GM23338 (cell line): ENCODE results near the gene PTPN6. TPM values are rescaled to one million over a fixed set of nuclear protein-coding genes. Genes with fewer than 3 reads are reported as not detected.
A peak's percentile ranks its signal among the peaks of the same experiment; 100 is the strongest.

ENCODE experiments used
- ATAC-seq: fragments of 200-7000 bp; cut with Tn5 transposase; 3 replicates; pipeline ENCODE4 v1.9.1; 2020
- DNase-seq: peaks from one replicate; pipeline ENCODE4 v3.0.0-alpha.2; 2015; ENCODE audit warnings: low spot score
- H2AFZ ChIP-seq: fragments of 200-600 bp; sonication (generic); 2 replicates; pipeline ENCODE4 v1.8.0; 2016; ENCODE audit warnings: antibody characterized with exemption, mild to moderate bottlenecking, moderate library complexity
- H3F3A ChIP-seq: fragments of 200-600 bp; sonication (generic); replicated peaks from 2 replicates; pipeline ENCODE4 v1.8.0; 2017; ENCODE audit warnings: antibody characterized with exemption, mixed run types, low read depth
- H3K27ac ChIP-seq: fragments of 200-600 bp; sonication (generic); 2 replicates; pipeline ENCODE4 v1.6.1; 2016; ENCODE audit warnings: low read depth
- H3K27me3 ChIP-seq: fragments of 200-600 bp; sonication (generic); 2 replicates; pipeline ENCODE4 v1.8.0; 2016; ENCODE audit warnings: mild to moderate bottlenecking, mixed run types, moderate library complexity; ENCODE audit not compliant: insufficient read depth
- H3K36me3 ChIP-seq: fragments of 200-600 bp; sonication (generic); 2 replicates; pipeline ENCODE4 v1.8.0; 2016; ENCODE audit warnings: mild to moderate bottlenecking; ENCODE audit not compliant: insufficient read depth
- H3K4me1 ChIP-seq: fragments of 200-600 bp; sonication (generic); 2 replicates; pipeline ENCODE4 v1.8.0; 2016; ENCODE audit warnings: mild to moderate bottlenecking, moderate library complexity; ENCODE audit not compliant: insufficient read depth
- H3K4me2 ChIP-seq: fragments of 200-600 bp; sonication (generic); 2 replicates; pipeline ENCODE4 v1.7.1; 2017; ENCODE audit warnings: mixed run types
- H3K4me3 ChIP-seq: fragments of 200-600 bp; sonication (generic); 2 replicates; pipeline ENCODE4 v1.6.1; 2016; ENCODE audit warnings: mixed run types
- H3K79me2 ChIP-seq: fragments of 200-600 bp; sonication (generic); replicated peaks from 2 replicates; pipeline ENCODE4 v1.8.0; 2017; ENCODE audit warnings: mild to moderate bottlenecking; ENCODE audit not compliant: insufficient read depth
- H3K9me2 ChIP-seq: fragments of 200-600 bp; sonication (generic); 2 replicates; pipeline ENCODE4 v1.8.0; 2017; ENCODE audit not compliant: insufficient read depth
- H4K20me1 ChIP-seq: fragments of 200-600 bp; sonication (generic); replicated peaks from 2 replicates; pipeline ENCODE4 v1.8.0; 2017; ENCODE audit warnings: mild to moderate bottlenecking; ENCODE audit not compliant: insufficient read depth
- H3K27ac Mint-ChIP-seq: 2 replicates; pipeline ENCODE4 v1.8.0; 2020; ENCODE audit warnings: inconsistent platforms, mild to moderate bottlenecking, moderate library complexity, mixed read lengths
- H3K27me3 Mint-ChIP-seq: 3 replicates; pipeline ENCODE4 v1.8.0; 2022; ENCODE audit warnings: low read depth, mild to moderate bottlenecking, moderate library complexity, mixed read lengths, inconsistent platforms; ENCODE audit not compliant: insufficient read depth, poor library complexity
- H3K36me3 Mint-ChIP-seq: 3 replicates; pipeline ENCODE4 v1.8.0; 2021; ENCODE audit warnings: low read depth, mild to moderate bottlenecking, inconsistent platforms, moderate library complexity, mixed read lengths
- H3K4me1 Mint-ChIP-seq: 3 replicates; pipeline ENCODE4 v1.8.0; 2020; ENCODE audit warnings: mild to moderate bottlenecking, inconsistent platforms, mixed read lengths
- H3K4me3 Mint-ChIP-seq: 3 replicates; pipeline ENCODE4 v1.8.0; 2021; ENCODE audit warnings: moderate library complexity, mild to moderate bottlenecking, inconsistent platforms, mixed read lengths
- H3K9me3 Mint-ChIP-seq: 3 replicates; pipeline ENCODE4 v1.8.0; 2020; ENCODE audit warnings: moderate library complexity, mild to moderate bottlenecking, inconsistent platforms, mixed read lengths
- CREB1 ChIP-seq: fragments of 250-450 bp; sonication (Bioruptor Pico); IDR thresholded peaks from 2 replicates; pipeline ENCODE4 v1.5.0; 2020; ENCODE audit warnings: low read depth, mild to moderate bottlenecking, moderate library complexity
- CTCF ChIP-seq, 2 experiments: fragments of 200-600 bp in 1 of 2; sonication (generic) in 1 of 2; conservative IDR thresholded peaks; 2 replicates each; pipeline versions ENCODE4 v1.5.1 to v1.6.1; 2016 to 2017; ENCODE audit warnings: antibody characterized with exemption in 2 of 2, low read depth in 2 of 2, mild to moderate bottlenecking in 2 of 2, moderate library complexity in 1 of 2
- ETS1 ChIP-seq: IDR thresholded peaks from 2 replicates; pipeline ENCODE4 v1.6.1; 2016; ENCODE audit warnings: antibody characterized with exemption
- JUNB ChIP-seq: IDR thresholded peaks from one replicate; pipeline ENCODE4 v1.6.1; 2016; ENCODE audit warnings: antibody characterized with exemption; ENCODE audit not compliant: unreplicated experiment
- NANOG ChIP-seq: IDR thresholded peaks from 2 replicates; pipeline ENCODE4 v1.6.1; 2016; ENCODE audit warnings: antibody characterized with exemption, borderline replicate concordance
- POLR2AphosphoS5 ChIP-seq: IDR thresholded peaks from 2 replicates; pipeline ENCODE4 v1.6.1; 2016; ENCODE audit warnings: antibody characterized with exemption, low read depth
- STAT1 ChIP-seq: IDR thresholded peaks from one replicate; pipeline ENCODE4 v1.6.1; 2016; ENCODE audit warnings: antibody characterized with exemption; ENCODE audit not compliant: unreplicated experiment
- ZNF114 ChIP-seq: fragments of 250-450 bp; sonication (Bioruptor Pico); IDR thresholded peaks from 2 replicates; pipeline ENCODE4 v1.5.0; 2020; ENCODE audit warnings: mild to moderate bottlenecking, moderate library complexity
- polyA plus RNA-seq: library from polyadenylated mRNA; unstranded; fragments of >200 nt; fragmentation: Nextera tagmentation; extraction: Ambion mirVana; gene quantifications from 2 replicates; pipeline ENCODE4 v1.2.1, GENCODE V29; 2016
- total RNA-seq: library from RNA; depleted of rRNA; stranded (reverse); fragments of >200 nt; shearing (Covaris generic); gene quantifications from 2 replicates; pipeline ENCODE4 v1.2.3, GENCODE V29; 2014
- TF ChIP-seq, protein P1 (sequence below): fragments of 250-450 bp; sonication (Bioruptor Pico); IDR thresholded peaks from 2 replicates; pipeline ENCODE4 v1.5.0; 2020; ENCODE audit warnings: mild to moderate bottlenecking, moderate library complexity

PTPN6 gene
- total and polyA plus RNA-seq, 2 experiments from 2014 or later, result 25.3 to 35.4 TPM

DNA sequence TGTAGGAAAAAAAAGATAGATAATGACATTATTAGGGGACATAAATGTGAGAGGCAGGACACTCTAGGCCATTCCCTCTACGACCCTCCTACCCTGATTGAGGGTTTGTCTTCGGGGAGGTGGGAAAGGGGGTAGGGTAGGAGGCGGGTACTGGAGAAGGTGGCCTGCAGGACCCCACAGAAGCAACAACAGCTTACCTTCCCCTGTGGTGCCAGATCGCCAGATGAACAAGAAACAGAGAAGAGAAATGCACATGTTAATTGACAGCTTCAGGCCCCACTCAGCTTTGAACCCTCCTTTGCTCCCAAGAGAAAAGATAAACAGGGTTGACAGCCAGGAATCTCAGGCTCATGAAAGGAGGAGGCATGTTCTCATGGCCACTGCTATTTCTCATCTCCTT is 14.6 kb downstream of the PTPN6 start:
- Histone ChIP-seq H3K9me2 (no peaks in the 10 kb centered on the region), H3F3A (peaks cover 65% of the 10 kb centered on the region), H4K20me1 (peaks cover 7% of the 10 kb centered on the region; the same call in 1 of the 2 replicates), H3K4me3 (no peak overlapping the region), H3K36me3 (peaks cover 31% of the 10 kb centered on the region), H2AFZ (no peak overlapping the region), H3K79me2 (peaks cover 48% of the 10 kb centered on the region), H3K4me2 (no peak overlapping the region), H3K27ac (peak overlapping the region; percentile 27; the same call in 1 of the 2 replicates), H3K4me1 (peaks cover 45% of the 10 kb centered on the region), H3K27me3 (no peaks in the 10 kb centered on the region)
- TF ChIP-seq JUNB (no peak), POLR2AphosphoS5 (peak; percentile 35; the same call in 1 of the 2 replicates), CTCF (conservative IDR thresholded peaks at IDR 0.05; ENCODE audit: low read depth in 2 of 2) (no peak)
- Mint-ChIP-seq H3K27ac (peak overlapping the region; percentile 93), H3K27me3 (peaks cover 25% of the 10 kb centered on the region), H3K36me3 (peaks cover 62% of the 10 kb centered on the region), H3K9me3 (no peaks in the 10 kb centered on the region; the same call in 2 of the 3 replicates), H3K4me3 (no peak overlapping the region; the same call in 2 of the 3 replicates), H3K4me1 (peaks cover 55% of the 10 kb centered on the region)
- DNase-seq (no peak), ATAC-seq (no peak)

DNA sequence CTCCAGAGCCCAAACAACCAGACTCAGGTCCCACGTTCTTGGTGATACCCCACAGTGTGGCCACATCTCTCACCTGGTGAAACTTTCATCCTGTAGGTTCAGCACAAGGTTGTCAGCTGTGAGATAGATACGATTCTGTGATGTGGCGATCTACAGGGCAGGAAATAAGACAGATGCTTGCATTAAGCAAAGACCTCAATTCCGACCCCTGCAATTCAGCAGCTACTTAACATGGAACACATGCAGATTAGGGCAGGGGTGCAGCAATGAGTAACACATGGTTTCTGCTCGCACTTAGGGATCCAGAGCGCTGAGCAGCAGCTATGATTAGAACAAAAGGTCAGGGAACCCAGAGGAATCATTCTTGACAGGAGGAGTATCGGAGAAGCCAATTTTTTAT is 15.2 kb downstream of the PTPN6 start:
- Histone ChIP-seq H3K4me2 (no peak overlapping the region), H2AFZ (no peak overlapping the region), H4K20me1 (peaks cover 7% of the 10 kb centered on the region; the same call in 1 of the 2 replicates), H3F3A (peaks cover 61% of the 10 kb centered on the region), H3K9me2 (no peaks in the 10 kb centered on the region), H3K4me1 (peaks cover 38% of the 10 kb centered on the region), H3K27ac (peak overlapping the region; percentile 27; the same call in 1 of the 2 replicates), H3K79me2 (peaks cover 54% of the 10 kb centered on the region), H3K36me3 (peaks cover 31% of the 10 kb centered on the region), H3K27me3 (no peaks in the 10 kb centered on the region), H3K4me3 (no peak overlapping the region)
- peaks cover 26% of the 10 kb centered on the region for H3K27me3 Mint-ChIP-seq
- DNase-seq (no peak), ATAC-seq (no peak)
- no peak overlapping the region; the same call in 2 of the 3 replicates for H3K4me3 Mint-ChIP-seq
- peaks cover 49% of the 10 kb centered on the region for H3K4me1 Mint-ChIP-seq
- H3K36me3 Mint-ChIP-seq, result peaks cover 65% of the 10 kb centered on the region
- peaks cover 2% of the 10 kb centered on the region; the same call in 1 of the 3 replicates for H3K9me3 Mint-ChIP-seq
- no peak overlapping the region for H3K27ac Mint-ChIP-seq
- TF ChIP-seq ETS1 (no peak), ZNF114 (CRISPR knock-in tag) (no peak), POLR2AphosphoS5 (no peak), CREB1 (no peak), NANOG (no peak), CTCF (conservative IDR thresholded peaks at IDR 0.05; ENCODE audit: low read depth in 2 of 2) (no peak), JUNB (no peak), STAT1 (no peak)
- TF ChIP-seq, protein P1, sequence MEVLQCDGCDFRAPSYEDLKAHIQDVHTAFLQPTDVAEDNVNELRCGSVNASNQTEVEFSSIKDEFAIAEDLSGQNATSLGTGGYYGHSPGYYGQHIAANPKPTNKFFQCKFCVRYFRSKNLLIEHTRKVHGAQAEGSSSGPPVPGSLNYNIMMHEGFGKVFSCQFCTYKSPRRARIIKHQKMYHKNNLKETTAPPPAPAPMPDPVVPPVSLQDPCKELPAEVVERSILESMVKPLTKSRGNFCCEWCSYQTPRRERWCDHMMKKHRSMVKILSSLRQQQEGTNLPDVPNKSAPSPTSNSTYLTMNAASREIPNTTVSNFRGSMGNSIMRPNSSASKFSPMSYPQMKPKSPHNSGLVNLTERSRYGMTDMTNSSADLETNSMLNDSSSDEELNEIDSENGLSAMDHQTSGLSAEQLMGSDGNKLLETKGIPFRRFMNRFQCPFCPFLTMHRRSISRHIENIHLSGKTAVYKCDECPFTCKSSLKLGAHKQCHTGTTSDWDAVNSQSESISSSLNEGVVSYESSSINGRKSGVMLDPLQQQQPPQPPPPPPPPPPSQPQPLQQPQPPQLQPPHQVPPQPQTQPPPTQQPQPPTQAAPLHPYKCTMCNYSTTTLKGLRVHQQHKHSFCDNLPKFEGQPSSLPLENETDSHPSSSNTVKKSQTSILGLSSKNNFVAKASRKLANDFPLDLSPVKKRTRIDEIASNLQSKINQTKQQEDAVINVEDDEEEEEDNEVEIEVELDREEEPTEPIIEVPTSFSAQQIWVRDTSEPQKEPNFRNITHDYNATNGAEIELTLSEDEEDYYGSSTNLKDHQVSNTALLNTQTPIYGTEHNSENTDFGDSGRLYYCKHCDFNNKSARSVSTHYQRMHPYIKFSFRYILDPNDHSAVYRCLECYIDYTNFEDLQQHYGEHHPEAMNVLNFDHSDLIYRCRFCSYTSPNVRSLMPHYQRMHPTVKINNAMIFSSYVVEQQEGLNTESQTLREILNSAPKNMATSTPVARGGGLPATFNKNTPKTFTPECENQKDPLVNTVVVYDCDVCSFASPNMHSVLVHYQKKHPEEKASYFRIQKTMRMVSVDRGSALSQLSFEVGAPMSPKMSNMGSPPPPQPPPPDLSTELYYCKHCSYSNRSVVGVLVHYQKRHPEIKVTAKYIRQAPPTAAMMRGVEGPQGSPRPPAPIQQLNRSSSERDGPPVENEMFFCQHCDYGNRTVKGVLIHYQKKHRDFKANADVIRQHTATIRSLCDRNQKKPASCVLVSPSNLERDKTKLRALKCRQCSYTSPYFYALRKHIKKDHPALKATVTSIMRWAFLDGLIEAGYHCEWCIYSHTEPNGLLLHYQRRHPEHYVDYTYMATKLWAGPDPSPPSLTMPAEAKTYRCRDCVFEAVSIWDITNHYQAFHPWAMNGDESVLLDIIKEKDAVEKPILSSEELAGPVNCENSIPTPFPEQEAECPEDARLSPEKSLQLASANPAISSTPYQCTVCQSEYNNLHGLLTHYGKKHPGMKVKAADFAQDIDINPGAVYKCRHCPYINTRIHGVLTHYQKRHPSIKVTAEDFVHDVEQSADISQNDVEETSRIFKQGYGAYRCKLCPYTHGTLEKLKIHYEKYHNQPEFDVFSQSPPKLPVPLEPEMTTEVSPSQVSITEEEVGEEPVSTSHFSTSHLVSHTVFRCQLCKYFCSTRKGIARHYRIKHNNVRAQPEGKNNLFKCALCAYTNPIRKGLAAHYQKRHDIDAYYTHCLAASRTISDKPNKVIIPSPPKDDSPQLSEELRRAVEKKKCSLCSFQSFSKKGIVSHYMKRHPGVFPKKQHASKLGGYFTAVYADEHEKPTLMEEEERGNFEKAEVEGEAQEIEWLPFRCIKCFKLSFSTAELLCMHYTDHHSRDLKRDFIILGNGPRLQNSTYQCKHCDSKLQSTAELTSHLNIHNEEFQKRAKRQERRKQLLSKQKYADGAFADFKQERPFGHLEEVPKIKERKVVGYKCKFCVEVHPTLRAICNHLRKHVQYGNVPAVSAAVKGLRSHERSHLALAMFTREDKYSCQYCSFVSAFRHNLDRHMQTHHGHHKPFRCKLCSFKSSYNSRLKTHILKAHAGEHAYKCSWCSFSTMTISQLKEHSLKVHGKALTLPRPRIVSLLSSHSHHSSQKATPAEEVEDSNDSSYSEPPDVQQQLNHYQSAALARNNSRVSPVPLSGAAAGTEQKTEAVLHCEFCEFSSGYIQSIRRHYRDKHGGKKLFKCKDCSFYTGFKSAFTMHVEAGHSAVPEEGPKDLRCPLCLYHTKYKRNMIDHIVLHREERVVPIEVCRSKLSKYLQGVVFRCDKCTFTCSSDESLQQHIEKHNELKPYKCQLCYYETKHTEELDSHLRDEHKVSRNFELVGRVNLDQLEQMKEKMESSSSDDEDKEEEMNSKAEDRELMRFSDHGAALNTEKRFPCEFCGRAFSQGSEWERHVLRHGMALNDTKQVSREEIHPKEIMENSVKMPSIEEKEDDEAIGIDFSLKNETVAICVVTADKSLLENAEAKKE (CRISPR knock-in tag), result no peak
